ENCODE results near the gene SSPN.

DNA sequence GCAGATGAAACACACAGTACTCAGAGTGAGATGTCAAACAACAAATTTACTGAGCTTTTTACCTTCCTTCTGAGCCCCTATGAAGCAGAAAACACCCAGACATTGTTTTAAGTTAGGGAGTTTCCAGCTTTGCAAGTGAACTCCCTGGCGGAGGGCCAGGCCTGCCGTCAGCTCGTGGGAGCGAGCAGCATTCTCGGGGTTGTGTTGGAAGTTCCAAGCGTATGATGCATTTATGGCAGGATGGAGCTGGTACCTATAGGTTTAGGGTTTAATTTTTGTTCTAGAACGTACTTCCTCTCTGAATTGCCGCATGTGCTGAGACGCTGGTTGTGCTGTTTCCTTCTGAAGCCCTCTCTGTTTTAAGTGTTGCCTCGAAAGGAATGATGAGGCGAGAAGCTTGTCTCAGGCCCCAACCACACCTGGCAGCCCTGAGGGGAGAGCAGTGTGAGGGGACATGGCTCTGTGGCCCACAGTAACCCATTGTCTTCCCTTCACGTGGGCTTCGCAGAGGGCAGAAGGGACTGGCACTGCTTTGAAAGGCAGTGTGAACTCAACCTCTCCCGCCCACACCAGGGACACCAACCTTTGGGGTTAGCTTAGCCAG is 76.6 kb downstream of the SSPN start:
- TF ChIP-seq, protein P1, sequence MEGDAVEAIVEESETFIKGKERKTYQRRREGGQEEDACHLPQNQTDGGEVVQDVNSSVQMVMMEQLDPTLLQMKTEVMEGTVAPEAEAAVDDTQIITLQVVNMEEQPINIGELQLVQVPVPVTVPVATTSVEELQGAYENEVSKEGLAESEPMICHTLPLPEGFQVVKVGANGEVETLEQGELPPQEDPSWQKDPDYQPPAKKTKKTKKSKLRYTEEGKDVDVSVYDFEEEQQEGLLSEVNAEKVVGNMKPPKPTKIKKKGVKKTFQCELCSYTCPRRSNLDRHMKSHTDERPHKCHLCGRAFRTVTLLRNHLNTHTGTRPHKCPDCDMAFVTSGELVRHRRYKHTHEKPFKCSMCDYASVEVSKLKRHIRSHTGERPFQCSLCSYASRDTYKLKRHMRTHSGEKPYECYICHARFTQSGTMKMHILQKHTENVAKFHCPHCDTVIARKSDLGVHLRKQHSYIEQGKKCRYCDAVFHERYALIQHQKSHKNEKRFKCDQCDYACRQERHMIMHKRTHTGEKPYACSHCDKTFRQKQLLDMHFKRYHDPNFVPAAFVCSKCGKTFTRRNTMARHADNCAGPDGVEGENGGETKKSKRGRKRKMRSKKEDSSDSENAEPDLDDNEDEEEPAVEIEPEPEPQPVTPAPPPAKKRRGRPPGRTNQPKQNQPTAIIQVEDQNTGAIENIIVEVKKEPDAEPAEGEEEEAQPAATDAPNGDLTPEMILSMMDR (IDR thresholded peaks at IDR 0.05), result no peak
- no peak for TF ChIP-seq POLR2A (IDR thresholded peaks at IDR 0.05)

Measured in esophagus squamous epithelium (tissue), 4 donors.